ENCODE data around the gene GLRX3.

The GLRX3 gene

GRCh38 chr10:130137659-130138478 lies 1.7 kb downstream of the GLRX3 start:
- no peak for DNase-seq

GRCh38 chr10:130138479-130138866 lies 2.3 kb downstream of the GLRX3 start:
- no peak for DNase-seq

DNA sequence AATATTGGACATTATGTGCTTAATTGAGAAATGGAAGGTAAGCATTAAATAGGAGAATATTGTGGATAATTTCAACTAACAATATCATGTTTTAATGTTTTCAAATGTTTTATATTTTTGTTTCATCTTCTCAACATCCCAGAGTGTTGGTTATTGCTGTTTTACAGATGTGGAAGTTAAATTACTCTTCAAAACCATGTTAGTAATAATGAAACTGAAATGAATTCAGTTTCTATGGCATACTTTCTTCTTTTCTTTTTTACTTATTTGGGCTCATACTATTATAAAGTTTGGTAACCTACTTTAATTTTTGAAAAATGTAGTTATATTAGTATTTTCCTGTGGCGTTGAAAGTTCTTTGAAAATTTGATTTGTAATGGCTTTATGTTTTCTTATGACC lies 4.2 kb downstream of the GLRX3 start:
- DNase-seq = no peak

- DNase-seq = no peak
Observed at GRCh38 chr10:130141038-130141437, 4.8 kb downstream of the GLRX3 start.

- no peak for DNase-seq
Observed at GRCh38 chr10:130141460-130141859, 5.3 kb downstream of the GLRX3 start.

GRCh38 chr10:130141878-130142277 lies 5.7 kb downstream of the GLRX3 start:
- no peak for DNase-seq

DNA sequence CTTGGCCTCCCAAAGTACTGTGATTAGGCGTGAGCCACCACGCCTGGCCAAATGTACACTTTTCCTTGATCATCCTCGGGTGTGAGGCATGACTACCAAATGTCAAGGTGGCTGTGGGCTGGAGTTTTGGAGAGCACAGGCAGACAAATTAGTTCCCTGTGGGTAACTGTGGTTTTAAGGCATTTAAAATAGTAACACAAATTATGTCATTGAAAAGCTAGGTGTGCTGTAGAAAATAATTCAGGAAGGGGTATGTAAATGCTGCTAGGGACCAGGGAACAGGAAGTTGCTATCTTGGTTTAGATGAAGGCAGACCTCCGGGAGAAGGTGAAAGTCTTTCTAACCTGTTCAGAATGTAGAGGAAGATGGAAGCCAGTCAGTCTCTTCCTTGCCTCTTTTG lies 9.9 kb downstream of the GLRX3 start:
- no peak for DNase-seq

GRCh38 chr10:130159192-130159794 lies 23.1 kb downstream of the GLRX3 start:
- no peak for DNase-seq

- DNase-seq = no peak
Observed at GRCh38 chr10:130160775-130161174, 24.6 kb downstream of the GLRX3 start.

DNA sequence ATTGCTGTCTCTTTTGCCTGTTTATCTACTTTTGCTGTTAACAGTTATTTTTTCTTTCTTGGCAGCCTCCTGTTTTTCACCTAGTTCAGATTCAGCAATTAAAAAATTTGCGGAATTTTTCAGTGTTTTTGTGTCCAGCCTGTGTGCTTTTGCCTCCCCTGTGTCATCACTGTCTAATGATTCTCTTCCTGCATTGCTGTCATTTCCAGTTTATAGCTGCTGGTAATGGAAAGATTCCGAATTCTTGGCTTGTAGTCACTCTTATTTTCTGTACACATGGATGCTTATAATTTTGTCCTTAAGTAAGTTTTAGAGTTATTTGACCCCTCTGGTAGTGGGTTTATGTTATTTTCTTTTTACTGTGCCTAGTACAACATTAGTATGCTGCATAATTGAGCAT lies 25.1 kb downstream of the GLRX3 start:
- DNase-seq = no peak

DNA sequence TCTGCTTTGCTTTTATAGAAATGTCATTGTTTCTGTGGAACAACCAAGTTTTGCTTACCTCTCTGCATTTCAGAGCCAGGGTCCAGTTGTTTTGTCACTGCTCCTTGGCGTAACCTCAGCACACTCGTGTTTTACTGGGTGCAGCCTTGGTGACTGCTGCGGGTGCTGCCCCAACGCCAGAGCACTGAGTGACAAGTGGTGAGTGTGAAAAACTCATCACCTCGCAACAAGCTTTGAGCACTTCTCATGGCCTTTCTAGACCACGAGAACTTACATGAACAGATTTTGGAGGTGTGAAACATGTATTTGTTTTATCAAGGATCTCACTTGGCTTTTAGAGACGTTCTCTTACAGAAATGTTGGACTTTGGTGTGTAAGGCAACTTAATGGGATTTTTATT lies 31.0 kb downstream of the GLRX3 start:
- no peak for DNase-seq

GRCh38 chr10:130167707-130168106 lies 31.5 kb downstream of the GLRX3 start:
- DNase-seq = no peak

DNA sequence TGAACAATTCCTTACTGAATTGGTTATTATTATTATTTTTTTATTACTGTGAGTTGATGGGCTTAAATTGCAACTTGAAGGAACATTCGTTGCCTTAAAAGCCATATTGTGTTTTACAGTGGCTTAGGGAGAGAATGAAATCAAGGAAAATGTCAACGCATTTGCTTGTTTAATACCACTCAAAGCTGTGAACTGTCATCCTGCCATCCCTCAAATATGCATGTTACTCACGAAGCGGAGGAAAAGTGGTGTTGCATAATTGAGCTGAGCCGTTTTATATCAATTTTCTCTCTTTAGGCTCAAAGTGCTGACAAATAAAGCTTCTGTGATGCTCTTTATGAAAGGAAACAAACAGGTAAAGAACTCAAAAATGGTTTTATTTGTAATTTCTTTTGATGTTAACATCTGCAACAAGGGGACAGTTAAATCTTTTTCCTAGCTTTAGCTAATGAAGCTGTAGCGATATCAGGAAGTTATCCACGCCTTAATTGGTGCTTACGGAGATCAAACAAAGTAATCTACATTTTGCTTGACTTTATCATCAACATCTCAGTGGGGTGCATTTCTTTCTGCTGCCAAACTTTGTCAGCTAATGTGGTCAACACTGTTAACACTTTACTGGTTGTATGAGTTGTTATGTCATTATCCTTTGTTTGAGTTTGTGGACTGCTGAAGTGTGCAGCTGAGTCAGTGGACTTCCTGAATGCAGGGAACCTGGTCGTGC lies 33.1 kb downstream of the GLRX3 start:
- DNase-seq = no peak

DNA sequence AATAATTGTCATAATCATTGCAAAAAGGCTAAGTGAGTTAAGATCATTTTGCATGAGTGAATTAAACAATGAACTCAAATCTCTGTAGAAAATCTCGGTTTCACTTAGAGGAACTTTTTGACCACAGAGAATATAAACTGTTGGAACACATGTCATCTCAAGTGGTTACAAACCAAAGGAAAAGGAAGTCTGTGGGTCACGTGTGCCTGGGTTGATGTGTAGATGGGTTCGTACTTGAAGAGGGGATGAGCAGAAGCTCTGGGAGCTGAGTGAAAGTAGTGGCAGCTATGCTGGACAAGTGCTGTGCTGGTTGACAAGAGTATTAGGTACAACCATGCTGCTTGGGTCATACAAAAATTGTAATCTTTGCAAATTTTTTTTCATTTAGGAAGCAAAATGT lies 35.0 kb downstream of the GLRX3 start:
- no peak for DNase-seq

- no peak for DNase-seq
Observed at GRCh38 chr10:130174328-130174727, 38.1 kb downstream of the GLRX3 start.

DNA sequence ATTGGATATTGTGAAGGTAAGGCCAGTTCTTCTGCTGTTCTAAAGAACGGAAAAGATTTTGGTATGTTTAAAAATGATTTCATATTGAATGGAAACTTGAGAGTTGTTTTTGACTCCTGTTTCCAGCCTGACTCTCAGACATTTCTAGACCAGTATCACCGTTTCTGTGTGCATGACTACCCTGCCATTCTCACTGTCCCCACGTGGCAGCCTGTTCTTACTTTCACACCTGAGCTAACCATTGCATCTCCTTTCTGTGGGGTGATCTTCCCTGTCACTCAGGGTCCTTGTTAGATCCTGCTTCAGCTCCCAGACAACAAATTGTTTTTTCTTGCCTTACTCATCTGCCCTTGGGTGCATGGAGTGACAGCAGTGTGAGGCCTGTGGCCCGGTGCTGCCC lies 38.9 kb downstream of the GLRX3 start:
- no peak for DNase-seq

DNA sequence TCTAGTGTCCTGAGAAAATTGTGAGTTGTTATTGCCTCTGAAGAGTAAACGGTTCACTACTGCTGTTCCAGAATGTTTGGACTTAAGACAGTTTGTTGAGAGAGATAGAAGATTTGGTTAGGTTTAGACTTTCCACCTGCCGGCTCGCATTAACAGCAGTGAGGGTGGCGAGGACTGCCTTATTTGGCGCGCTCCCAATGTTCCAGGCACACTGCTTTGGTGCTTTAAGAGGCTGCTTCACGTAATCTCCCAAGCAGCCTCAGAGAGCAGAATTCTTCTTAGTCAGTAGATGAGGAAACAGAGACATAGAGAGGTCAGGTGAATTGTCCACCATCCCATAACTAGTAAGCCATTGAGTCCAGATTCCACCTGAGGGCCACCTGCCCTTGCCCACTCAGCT lies 41.1 kb downstream of the GLRX3 start:
- DNase-seq = no peak

- DNase-seq = no peak
Observed at GRCh38 chr10:130179640-130180039, 43.4 kb downstream of the GLRX3 start.

- no peak for DNase-seq
Observed at GRCh38 chr10:130180416-130180815, 44.2 kb downstream of the GLRX3 start.

DNA sequence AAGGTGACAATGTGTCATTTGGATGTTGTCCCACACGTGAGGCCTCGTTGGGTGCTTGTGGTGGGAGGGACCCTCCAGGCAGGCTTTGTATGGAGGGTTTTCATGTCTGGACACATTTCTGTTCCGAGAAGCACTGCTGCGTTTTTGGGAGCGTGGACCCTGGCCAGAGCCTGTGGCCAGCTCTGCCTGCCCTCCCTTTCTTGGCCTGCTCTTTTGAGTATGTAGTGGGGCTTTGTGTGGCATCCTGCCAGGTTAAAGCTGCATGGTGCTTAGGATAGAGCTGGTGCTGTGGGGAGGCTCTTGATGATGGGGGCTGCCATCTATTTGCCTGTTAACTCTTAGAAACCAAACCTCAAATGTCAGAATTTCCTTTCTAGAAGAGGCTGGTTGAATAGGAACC lies 45.7 kb downstream of the GLRX3 start:
- DNase-seq = no peak

GRCh38 chr10:130185591-130185990 lies 49.4 kb downstream of the GLRX3 start:
- DNase-seq = no peak

DNA sequence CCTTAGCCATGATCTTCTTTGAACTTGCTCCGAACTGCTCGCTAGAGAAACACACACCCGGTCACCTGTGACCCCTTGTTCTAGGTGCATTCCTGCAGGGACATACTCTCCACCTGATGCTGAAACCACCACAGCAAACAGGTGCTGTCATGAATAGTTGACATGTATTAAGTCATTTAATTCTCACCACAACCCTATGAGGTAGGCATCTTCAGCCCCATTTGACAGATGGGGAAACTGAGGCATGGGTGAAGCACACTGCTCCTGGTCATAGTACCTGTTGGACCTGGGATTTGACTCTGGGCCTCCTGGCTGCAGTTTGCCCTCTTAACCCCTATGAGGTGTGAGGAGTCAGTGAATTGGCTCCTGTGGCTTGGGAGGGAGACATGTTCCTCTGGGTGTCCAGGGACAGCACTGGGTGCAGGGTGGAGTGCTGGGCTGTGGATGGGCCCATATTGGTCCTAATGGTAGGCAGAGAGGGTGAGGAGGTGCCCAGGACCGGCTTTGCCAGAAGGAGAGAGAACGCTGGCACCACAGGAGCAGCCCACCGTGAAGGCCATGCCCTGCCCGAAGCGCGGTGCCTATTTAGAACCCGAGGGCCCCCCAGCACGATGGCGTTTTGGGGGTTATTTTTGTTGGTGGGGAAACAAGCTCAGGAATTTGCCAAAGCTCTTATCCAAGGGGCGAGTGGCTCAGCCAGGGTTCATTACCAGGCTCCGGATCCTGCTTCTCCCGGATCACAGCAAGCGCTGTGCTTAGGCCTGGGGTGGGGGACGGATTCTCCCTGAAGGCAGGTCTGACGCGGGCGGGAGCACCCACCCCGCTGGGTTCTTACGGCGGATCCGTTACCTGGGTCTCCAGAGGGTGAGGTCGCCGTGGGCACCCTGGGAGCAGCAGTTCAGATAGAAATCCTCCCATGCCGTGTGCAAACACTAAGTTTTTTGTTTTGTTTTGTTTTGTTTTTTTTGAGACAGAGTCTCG lies 52.3 kb downstream of the GLRX3 start:
- DNase-seq = no peak

DNA sequence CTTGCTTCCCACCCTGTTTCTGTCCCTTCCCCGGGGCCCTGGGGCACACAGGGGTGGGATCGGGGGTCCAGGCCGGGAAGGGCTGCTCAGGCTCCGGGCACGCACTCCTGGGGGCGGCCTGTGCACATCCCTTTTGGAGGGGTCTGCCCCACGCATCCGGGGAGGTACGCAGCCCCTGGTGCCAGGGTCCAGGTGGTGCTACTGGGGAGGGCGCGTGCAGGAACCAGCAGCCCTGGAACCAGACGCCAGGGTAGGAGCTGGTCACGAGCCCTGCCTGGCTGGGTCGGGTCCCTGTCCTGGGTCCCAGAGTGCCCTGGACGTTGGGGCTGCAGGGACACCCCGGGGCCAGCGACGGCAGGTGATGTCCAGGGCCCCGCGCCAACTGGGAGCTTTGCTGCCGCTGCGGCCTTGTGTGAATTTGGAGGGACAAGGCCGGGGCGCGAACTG lies 53.4 kb downstream of the GLRX3 start:
- no peak for DNase-seq
